NCI-H2196 (cell line): ENCODE results near the gene NSD2.
"Not testable (repeated sequence)": the region's sequence is repeated elsewhere in the genome, so short reads cannot be mapped to it uniquely, and the experiment has no call there.

Experiments
- DNase-seq: peaks from one replicate; lab custom pipeline; 2025; ENCODE audit not compliant: unreplicated experiment; lab: John Stamatoyannopoulos, UW

NSD2 gene

GRCh38 chr4:2031161-2031560 is 160.0 kb downstream of the NSD2 start:
- DNase-seq = not testable (repeated sequence)
